ENCODE measurements around the gene TREX2.
A peak's percentile ranks its signal among the peaks of the same experiment; 100 is the strongest.

TREX2 gene

DNA sequence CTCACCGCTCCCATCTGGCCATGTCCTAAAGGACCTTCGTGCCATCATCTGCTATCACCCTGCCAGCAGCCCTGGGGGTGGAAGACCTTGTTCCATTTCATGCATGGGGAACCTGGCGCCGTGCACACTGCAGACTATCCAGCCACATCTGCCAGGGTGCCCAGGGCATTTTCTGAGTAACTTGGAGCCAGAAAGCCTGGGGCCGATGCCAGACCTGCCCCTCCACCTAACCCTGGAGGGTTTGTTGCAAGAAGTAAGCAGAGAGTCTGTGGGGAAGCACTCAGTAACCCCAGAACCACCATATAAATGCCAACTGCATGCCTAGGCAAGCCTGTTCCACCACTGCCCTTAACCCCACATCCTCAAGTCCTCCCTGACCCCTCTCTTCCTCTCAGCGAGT lies 17.2 kb upstream of the TREX2 start:
- H3K9me3 ChIP-seq (ENCODE audit: severe bottlenecking), result no peaks in the 10 kb centered on the region
- TF ChIP-seq, protein P1, sequence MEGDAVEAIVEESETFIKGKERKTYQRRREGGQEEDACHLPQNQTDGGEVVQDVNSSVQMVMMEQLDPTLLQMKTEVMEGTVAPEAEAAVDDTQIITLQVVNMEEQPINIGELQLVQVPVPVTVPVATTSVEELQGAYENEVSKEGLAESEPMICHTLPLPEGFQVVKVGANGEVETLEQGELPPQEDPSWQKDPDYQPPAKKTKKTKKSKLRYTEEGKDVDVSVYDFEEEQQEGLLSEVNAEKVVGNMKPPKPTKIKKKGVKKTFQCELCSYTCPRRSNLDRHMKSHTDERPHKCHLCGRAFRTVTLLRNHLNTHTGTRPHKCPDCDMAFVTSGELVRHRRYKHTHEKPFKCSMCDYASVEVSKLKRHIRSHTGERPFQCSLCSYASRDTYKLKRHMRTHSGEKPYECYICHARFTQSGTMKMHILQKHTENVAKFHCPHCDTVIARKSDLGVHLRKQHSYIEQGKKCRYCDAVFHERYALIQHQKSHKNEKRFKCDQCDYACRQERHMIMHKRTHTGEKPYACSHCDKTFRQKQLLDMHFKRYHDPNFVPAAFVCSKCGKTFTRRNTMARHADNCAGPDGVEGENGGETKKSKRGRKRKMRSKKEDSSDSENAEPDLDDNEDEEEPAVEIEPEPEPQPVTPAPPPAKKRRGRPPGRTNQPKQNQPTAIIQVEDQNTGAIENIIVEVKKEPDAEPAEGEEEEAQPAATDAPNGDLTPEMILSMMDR (IDR thresholded peaks at IDR 0.05; ENCODE audit: poor library complexity, severe bottlenecking), result no peak
- no peak overlapping the region for H3K27ac ChIP-seq (ENCODE audit: poor library complexity, severe bottlenecking)
- H3K27me3 ChIP-seq (ENCODE audit: insufficient read depth, poor library complexity, severe bottlenecking), result no peaks in the 10 kb centered on the region
- peaks cover 4% of the 10 kb centered on the region; the same call in 1 of the 2 replicates for H3K36me3 ChIP-seq (ENCODE audit: low read depth)
- H3K4me1 ChIP-seq (ENCODE audit: insufficient read depth, poor library complexity, severe bottlenecking), result no peaks in the 10 kb centered on the region
- DNase-seq (ENCODE audit: low spot score) (no peak), ATAC-seq (ENCODE audit: low read depth) (peak; percentile 65)
- H3K4me3 ChIP-seq (ENCODE audit: severe bottlenecking), result no peak overlapping the region

DNA sequence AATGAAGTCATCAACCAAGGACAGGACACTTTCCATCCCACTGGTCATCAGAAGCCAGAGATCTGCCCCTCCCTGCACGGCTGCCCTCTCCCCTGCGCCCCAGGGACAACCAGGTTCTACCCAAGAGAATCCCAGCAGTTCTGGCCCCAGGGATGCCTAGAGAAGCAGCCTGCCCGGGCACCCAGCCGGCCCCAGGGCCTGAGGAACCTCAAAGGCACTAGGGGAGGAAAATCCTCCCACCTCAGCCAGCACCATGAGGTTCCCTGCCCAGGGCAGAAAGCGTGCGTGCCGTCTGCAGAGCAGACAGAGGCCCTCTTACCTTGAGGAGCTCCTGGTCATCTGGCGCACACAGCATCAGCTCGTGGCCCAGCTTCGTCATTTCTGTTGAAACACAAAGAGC lies 16.4 kb upstream of the TREX2 start:
- Histone ChIP-seq H3K36me3 (ENCODE audit: low read depth) (peaks cover 4% of the 10 kb centered on the region; the same call in 1 of the 2 replicates), H3K4me3 (ENCODE audit: severe bottlenecking) (no peak overlapping the region), H3K27ac (ENCODE audit: poor library complexity, severe bottlenecking) (no peak overlapping the region), H3K4me1 (ENCODE audit: insufficient read depth, poor library complexity, severe bottlenecking) (no peaks in the 10 kb centered on the region), H3K9me3 (ENCODE audit: severe bottlenecking) (no peaks in the 10 kb centered on the region), H3K27me3 (ENCODE audit: insufficient read depth, poor library complexity, severe bottlenecking) (no peaks in the 10 kb centered on the region)
- TF ChIP-seq, protein P1 (IDR thresholded peaks at IDR 0.05; ENCODE audit: poor library complexity, severe bottlenecking), result no peak
- ATAC-seq (ENCODE audit: low read depth) (no peak), DNase-seq (ENCODE audit: low spot score) (no peak)

DNA sequence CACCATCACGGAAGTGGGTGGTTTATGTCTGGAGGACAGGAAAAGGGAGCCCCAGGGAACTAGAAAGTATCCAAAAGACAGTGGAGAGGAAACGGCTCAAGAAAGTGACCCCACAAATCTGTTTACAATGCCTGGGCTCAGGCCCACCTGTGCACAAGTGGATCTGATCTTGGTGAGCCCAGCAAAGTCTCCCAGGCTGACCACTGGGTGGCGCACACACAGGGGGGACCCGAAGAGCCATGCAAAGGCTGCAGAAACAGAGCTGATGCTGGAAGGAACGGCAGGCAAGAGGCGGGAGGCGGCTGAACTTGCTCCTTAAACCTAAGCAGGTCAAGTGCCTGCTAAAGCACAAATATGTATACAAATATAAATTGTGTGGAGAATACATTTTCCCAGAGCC lies 15.0 kb upstream of the TREX2 start:
- no peak overlapping the region for H3K27ac ChIP-seq (ENCODE audit: poor library complexity, severe bottlenecking)
- H3K27me3 ChIP-seq (ENCODE audit: insufficient read depth, poor library complexity, severe bottlenecking), result no peaks in the 10 kb centered on the region
- DNase-seq (ENCODE audit: low spot score), result no peak
- no peaks in the 10 kb centered on the region for H3K9me3 ChIP-seq (ENCODE audit: severe bottlenecking)
- ATAC-seq (ENCODE audit: low read depth), result peak; percentile 62; the same call in 1 of the 3 replicates
- H3K4me3 ChIP-seq (ENCODE audit: severe bottlenecking), result no peak overlapping the region
- TF ChIP-seq, protein P1 (IDR thresholded peaks at IDR 0.05; ENCODE audit: poor library complexity, severe bottlenecking), result peak; percentile 56
- H3K36me3 ChIP-seq (ENCODE audit: low read depth), result peaks cover 4% of the 10 kb centered on the region; the same call in 1 of the 2 replicates
- no peaks in the 10 kb centered on the region for H3K4me1 ChIP-seq (ENCODE audit: insufficient read depth, poor library complexity, severe bottlenecking)

DNA sequence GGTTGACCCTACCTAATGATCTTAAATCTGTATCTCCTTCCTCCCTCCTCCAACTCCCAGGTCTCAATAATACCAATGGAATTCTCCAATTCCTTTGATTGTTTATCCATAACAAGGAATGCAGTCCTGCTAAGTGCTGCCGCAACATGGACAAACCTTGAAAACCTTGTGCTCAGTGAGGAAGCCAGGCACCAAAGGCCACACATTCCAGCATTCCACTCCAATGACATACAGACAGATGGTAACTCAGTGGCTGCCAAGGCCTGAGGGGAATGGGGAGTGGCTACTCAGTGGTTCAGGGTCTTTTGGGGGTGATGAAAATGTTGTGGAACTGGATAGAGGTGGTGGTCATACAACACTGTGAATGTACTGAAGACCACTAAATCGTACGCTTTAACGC lies 14.1 kb upstream of the TREX2 start:
- Histone ChIP-seq H3K27me3 (ENCODE audit: insufficient read depth, poor library complexity, severe bottlenecking) (no peaks in the 10 kb centered on the region), H3K4me3 (ENCODE audit: severe bottlenecking) (no peak overlapping the region), H3K27ac (ENCODE audit: poor library complexity, severe bottlenecking) (no peak overlapping the region), H3K9me3 (ENCODE audit: severe bottlenecking) (no peaks in the 10 kb centered on the region), H3K36me3 (ENCODE audit: low read depth) (peaks cover 4% of the 10 kb centered on the region; the same call in 1 of the 2 replicates), H3K4me1 (ENCODE audit: insufficient read depth, poor library complexity, severe bottlenecking) (no peaks in the 10 kb centered on the region)
- ATAC-seq (ENCODE audit: low read depth), result no peak
- TF ChIP-seq, protein P1 (IDR thresholded peaks at IDR 0.05; ENCODE audit: poor library complexity, severe bottlenecking), result no peak
- DNase-seq (ENCODE audit: low spot score), result no peak

DNA sequence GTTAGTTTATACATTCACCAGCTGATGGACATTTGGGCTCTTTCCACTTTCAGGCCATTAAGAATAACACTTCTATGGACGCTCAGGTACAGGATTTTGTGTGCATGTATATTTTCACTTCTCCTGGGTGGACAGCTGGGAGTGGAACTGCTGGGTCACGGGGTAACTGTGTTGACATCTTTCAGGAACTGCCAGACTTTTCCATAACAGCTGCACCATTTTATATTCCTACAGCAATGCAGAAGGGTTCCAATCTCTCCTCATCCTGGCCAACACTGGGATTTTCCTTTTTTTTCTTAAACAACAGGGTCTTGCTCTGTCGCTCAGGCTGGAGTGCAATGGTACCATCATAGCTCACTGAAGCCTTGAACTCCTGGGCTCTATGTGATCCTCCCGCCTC lies 12.6 kb upstream of the TREX2 start:
- no peak for ATAC-seq (ENCODE audit: low read depth)
- H3K4me3 ChIP-seq (ENCODE audit: severe bottlenecking), result no peak overlapping the region
- no peaks in the 10 kb centered on the region for H3K4me1 ChIP-seq (ENCODE audit: insufficient read depth, poor library complexity, severe bottlenecking)
- no peak for DNase-seq (ENCODE audit: low spot score)
- no peak overlapping the region for H3K27ac ChIP-seq (ENCODE audit: poor library complexity, severe bottlenecking)
- peaks cover 4% of the 10 kb centered on the region; the same call in 1 of the 2 replicates for H3K36me3 ChIP-seq (ENCODE audit: low read depth)
- H3K27me3 ChIP-seq (ENCODE audit: insufficient read depth, poor library complexity, severe bottlenecking), result no peaks in the 10 kb centered on the region
- TF ChIP-seq, protein P1 (IDR thresholded peaks at IDR 0.05; ENCODE audit: poor library complexity, severe bottlenecking), result no peak
- no peaks in the 10 kb centered on the region for H3K9me3 ChIP-seq (ENCODE audit: severe bottlenecking)

All from RWPE2 (cell line).